LNCAP (cell line): ENCODE results near the gene FLACC1.

Source experiments
- CTCF ChIP-seq: fragments of 450-650 bp; IDR thresholded peaks from 2 replicates; pipeline ENCODE4 v1.5.1; 2017; ENCODE audit warnings: mild to moderate bottlenecking

FLACC1 gene

DNA sequence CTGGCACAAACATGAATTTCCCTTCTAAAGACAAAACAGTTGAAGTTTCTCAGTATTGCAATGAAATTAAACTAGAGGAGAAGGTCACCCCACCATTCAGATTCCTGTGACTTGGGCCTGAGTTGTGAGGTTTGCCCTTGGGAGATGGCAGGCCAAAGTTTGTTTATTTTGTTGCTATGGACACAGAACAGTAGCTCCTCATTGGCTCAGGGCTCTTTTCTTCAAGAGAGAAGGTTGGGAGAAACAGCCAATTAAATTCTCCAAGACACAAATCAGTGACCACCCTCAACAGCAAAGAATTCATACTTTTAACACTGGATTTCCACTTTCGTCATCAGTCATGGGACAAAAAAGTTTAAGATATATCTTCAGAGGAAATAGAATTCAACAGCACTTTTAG lies at the start of gene FLACC1:
Gene FLACC1 (minus strand): TSS at position 125 of the 400 bp plus-strand sequence. CDS start 5,941 bp downstream, outside the sequence.
- TF ChIP-seq CTCF, result no peak

- no peak for TF ChIP-seq CTCF
These were observed 49.0 kb upstream of the FLACC1 start for GRCh38 chr2:201406077-201406662.

DNA sequence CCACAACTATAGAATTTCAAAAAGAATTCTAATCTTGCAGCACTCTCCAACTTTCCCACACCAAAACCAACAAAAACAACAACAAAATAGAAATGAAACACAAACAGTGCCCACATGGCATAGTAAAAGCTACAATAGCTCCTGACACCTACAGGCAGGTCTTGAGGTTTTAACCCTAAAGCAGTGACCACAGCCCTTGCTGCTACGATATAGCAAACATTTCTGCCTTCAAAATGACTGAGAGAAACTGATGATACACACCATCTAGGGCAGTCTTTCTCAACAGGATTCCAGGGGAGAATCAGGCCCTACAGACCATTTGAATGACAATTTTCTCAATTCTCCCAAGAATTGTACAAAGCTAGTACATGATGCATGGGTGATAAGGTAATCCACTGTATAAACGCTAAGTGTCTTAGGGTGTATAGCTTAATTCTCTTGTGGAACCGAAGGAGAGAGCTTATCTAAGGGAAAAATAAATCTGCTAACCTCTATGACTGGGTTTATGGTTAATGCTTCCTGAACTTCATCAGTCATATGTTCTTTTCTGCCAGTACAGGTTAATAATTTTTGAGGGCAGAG lies 47.6 kb upstream of the FLACC1 start:
- TF ChIP-seq CTCF, result no peak; the same call in 1 of the 2 replicates

- TF ChIP-seq CTCF, result no peak
These were observed 46.7 kb upstream of the FLACC1 start for GRCh38 chr2:201403880-201404279.

GRCh38 chr2:201402651-201403562 lies 45.8 kb upstream of the FLACC1 start:
- TF ChIP-seq CTCF, result no peak

GRCh38 chr2:201401815-201402214 lies 44.7 kb upstream of the FLACC1 start:
- TF ChIP-seq CTCF, result no peak

GRCh38 chr2:201396595-201396994 lies 39.5 kb upstream of the FLACC1 start:
- no peak for TF ChIP-seq CTCF
